Endothelial cell of umbilical vein (primary cell): ENCODE results near the gene ARHGDIA. TPM values are rescaled to one million over a fixed set of nuclear protein-coding genes. Genes with fewer than 3 reads are reported as not detected.

Experiments
- BruUV-seq: library from RNA; stranded (reverse); fragments of 400-500 nt; replicated peaks from 2 replicates; lab custom pipeline; 2021; lab: Mats Ljungman, UMichigan
- CTCF ChIA-PET: fragments of 300-600, 350-600 bp; sonication (Branson Sonifier 250); formaldehyde crosslinking; loops from one replicate; lab custom pipeline; 2021; ENCODE audit warnings: antibody characterized with exemption, inconsistent platforms; lab: Charles Lee
- POLR2A ChIA-PET: fragments of 300-600, 350-600 bp; sonication (Branson Sonifier 250); formaldehyde crosslinking; loops from one replicate; lab custom pipeline; 2021; ENCODE audit warnings: antibody characterized with exemption, inconsistent platforms; lab: Charles Lee
- DNase-seq: peaks from one replicate; pipeline ENCODE4 v3.0.0-alpha.2; 2011; ENCODE audit warnings: low read depth, low spot score
- FAIRE-seq: peaks from 2 replicates; lab custom pipeline; 2011; peaks lifted over from hg19 to GRCh38; lab: Jason Lieb, UNC
- H2AFZ ChIP-seq: 2 replicates; pipeline ENCODE4 v1.6.0; 2012; ENCODE audit warnings: low read depth, low read length, control low read depth, inconsistent platforms
- H3K27ac ChIP-seq: 2 replicates; pipeline ENCODE4 v1.5.1; 2011; ENCODE audit warnings: low read depth, mild to moderate bottlenecking, control low read depth, low read length, moderate library complexity; ENCODE audit not compliant: insufficient read depth
- H3K27me3 ChIP-seq, 2 experiments: 2 replicates each; pipeline versions ENCODE4 v1.6.0 to v1.6.1; 2011; ENCODE audit warnings: low read length in 2 of 2, mixed read lengths in 1 of 2; ENCODE audit not compliant: control insufficient read depth in 2 of 2, insufficient read depth in 2 of 2
- H3K36me3 ChIP-seq, 2 experiments: 2 replicates in 1 of 2; 3 replicates in 1 of 2; pipeline ENCODE4 v1.5.1; 2011; ENCODE audit warnings: low read length in 2 of 2, mild to moderate bottlenecking in 1 of 2, moderate library complexity in 1 of 2; ENCODE audit not compliant: control insufficient read depth in 2 of 2, insufficient read depth in 2 of 2; ENCODE audit errors: extremely low read depth in 1 of 2
- H3K4me1 ChIP-seq: 3 replicates; pipeline ENCODE4 v1.5.1; 2011; ENCODE audit warnings: mild to moderate bottlenecking, low read length; ENCODE audit not compliant: control insufficient read depth, insufficient read depth; ENCODE audit errors: extremely low read depth
- H3K4me2 ChIP-seq: 2 replicates; pipeline ENCODE4 v1.6.1; 2011; ENCODE audit warnings: low read length, control low read depth, mixed read lengths; ENCODE audit not compliant: insufficient read depth
- H3K4me3 ChIP-seq, 3 experiments: fragments of 200-600 bp in 1 of 3; sonication (generic), shearing (Covaris generic) in 1 of 3; replicated peaks in 1 of 3; 2 replicates each; pipeline ENCODE4 v1.5.1; 2011 to 2016; ENCODE audit warnings: control low read depth in 3 of 3, low read length in 3 of 3, mild to moderate bottlenecking in 2 of 3, inconsistent platforms in 1 of 3, low read depth in 1 of 3, moderate library complexity in 1 of 3; ENCODE audit not compliant: insufficient read depth in 1 of 3
- H3K79me2 ChIP-seq: 2 replicates; pipeline ENCODE4 v1.6.0; 2012; ENCODE audit warnings: low read length, inconsistent platforms; ENCODE audit not compliant: control insufficient read depth, insufficient read depth
- H3K9ac ChIP-seq: replicated peaks from 2 replicates; pipeline ENCODE3; 2011; ENCODE audit warnings: low read length, control low read depth; ENCODE audit not compliant: insufficient read depth; ENCODE audit errors: extremely low read depth
- H3K9me1 ChIP-seq: replicated peaks from 3 replicates; pipeline ENCODE4 v1.6.0; 2011; ENCODE audit warnings: mild to moderate bottlenecking, low read length; ENCODE audit not compliant: control insufficient read depth, insufficient read depth; ENCODE audit errors: extremely low read depth
- H3K9me3 ChIP-seq: replicated peaks from 2 replicates; pipeline ENCODE4 v1.5.1; 2012; ENCODE audit warnings: low read length, inconsistent platforms; ENCODE audit not compliant: control insufficient read depth, insufficient read depth
- H4K20me1 ChIP-seq: replicated peaks from 2 replicates; pipeline ENCODE3; 2011; ENCODE audit warnings: mild to moderate bottlenecking, low read length; ENCODE audit not compliant: control insufficient read depth, insufficient read depth; ENCODE audit errors: extremely low read depth
- CTCF ChIP-seq, 2 donors: IDR thresholded peaks; 1 replicate in 1 of 2; 2 replicates in 1 of 2; pipeline ENCODE4 v1.5.1; 2011; ENCODE audit warnings: low read length in 2 of 2, mild to moderate bottlenecking in 2 of 2, moderate library complexity in 2 of 2, control low read depth in 1 of 2, inconsistent platforms in 1 of 2, low read depth in 1 of 2; ENCODE audit not compliant: insufficient read depth in 1 of 2; ENCODE audit errors: extremely low read depth in 1 of 2
- POLR2AphosphoS5 ChIP-seq: IDR thresholded peaks from 2 replicates; pipeline ENCODE4 v1.6.1; 2012; ENCODE audit warnings: low read depth, mild to moderate bottlenecking, control low read depth, low read length, moderate library complexity; ENCODE audit not compliant: insufficient read depth
- dilution Hi-C: fragments of 300-500 bp; cut with MboI; formaldehyde crosslinking; loops from one replicate; pipeline ENCODE4 v1.15.0; 2019; ENCODE audit warnings: low sequenced_read_pairs; ENCODE audit not compliant: extremely low pct_ligation_motif_present
- intact Hi-C: fragments of 100-400 bp; cut with micrococcal nuclease; formaldehyde crosslinking; loops from one replicate; pipeline ENCODE4 v1.10.0; 2022
- polyA plus RNA-seq, 4 experiments: library from polyadenylated mRNA; depleted of rRNA in 3 of 4; stranded (reverse) in 3 of 4; unstranded in 1 of 4; fragments of >200 nt; gene quantifications; 2 replicates each; pipeline versions ENCODE4 v1.2.1 to v1.2.3, GENCODE V29; 2011 to 2012; ENCODE audit warnings: missing spikeins in 1 of 4
- total RNA-seq: library from RNA; stranded (reverse); gene quantifications from 2 replicates; pipeline ENCODE4 v1.2.3, GENCODE V29; 2021

The ARHGDIA gene
- total and polyA plus RNA-seq, 2 donors (not counting 3 experiments of a cell fraction or from before 2014, with no cell fraction given), result 358 to 645 TPM

- no TSS peak for BruUV-seq
- Histone ChIP-seq H3K9me1 (no peaks in the 10 kb centered on the region), H4K20me1 (no peaks in the 10 kb centered on the region), H3K27me3 (no peaks in the 10 kb centered on the region), H2AFZ (peak overlapping the region; percentile 9), H3K4me3 (peak overlapping the region; percentile 56 to 72 (median 67)), H3K9me3 (no peaks in the 10 kb centered on the region), H3K79me2 (no peaks in the 10 kb centered on the region), H3K9ac (peak overlapping the region; percentile 32), H3K4me1 (peaks cover 6% of the 10 kb centered on the region), H3K36me3 (peaks cover 7 to 24% of the 10 kb centered on the region in 2 experiments), H3K4me2 (peak overlapping the region; percentile 79), H3K27ac (no peak overlapping the region)
- POLR2A ChIA-PET, result no interaction called here
- FAIRE-seq (no peak), DNase-seq (no peak)
- CTCF ChIA-PET, result interaction anchor here (0.8 to 1.0 kb wide), 2 partner anchors 12 to 17 kb away, joined by 5 to 6 read pairs; partner anchors contain the start of gene MAFG
- dilution Hi-C loops (no loop called here), intact Hi-C loops (loop anchor here (1.0 to 2.0 kb wide), 3 partner anchors 16 to 40 kb away; partner anchors contain the start of genes ALYREF, ANAPC11, ARHGDIA and MAFG)
- TF ChIP-seq CTCF (IDR thresholded peaks at IDR 0.05; ENCODE audit: extremely low read depth in 1 of 2, insufficient read depth in 1 of 2, low read depth in 1 of 2, low read length in 2 of 2) (no peak), POLR2AphosphoS5 (no peak)
Observed at GRCh38 chr17:81910840-81911276, 39.7 kb upstream of the ARHGDIA start.
